Stimulated activated CD4-positive, alpha-beta T cell treated with anti-CD3 and anti-CD28 coated beads, Interleukin-12 subunit alpha, Interleukin-12 subunit beta, amount 100 ng/mL, for 4 hours (primary cell): ENCODE results near the gene IGFBP4.

Experiments
- DNase-seq: peaks from one replicate; pipeline ENCODE4 v3.0.0-alpha.2; 2020

Gene IGFBP4

GRCh38 chr17:40472733-40473452 lies 29.6 kb downstream of the IGFBP4 start:
- DNase-seq: no peak

- DNase-seq: no peak
Measured at GRCh38 chr17:40473573-40474365, 30.5 kb downstream of the IGFBP4 start.

GRCh38 chr17:40474419-40475002 lies 31.3 kb downstream of the IGFBP4 start:
- DNase-seq: no peak

- DNase-seq: no peak
Measured at GRCh38 chr17:40475234-40475908, 32.1 kb downstream of the IGFBP4 start.

GRCh38 chr17:40477796-40478195 lies 34.5 kb downstream of the IGFBP4 start:
- no peak for DNase-seq

GRCh38 chr17:40478486-40478885 lies 35.2 kb downstream of the IGFBP4 start:
- no peak for DNase-seq

GRCh38 chr17:40479754-40480480 lies 36.7 kb downstream of the IGFBP4 start:
- no peak for DNase-seq

GRCh38 chr17:40480501-40481003 lies 37.3 kb downstream of the IGFBP4 start:
- peak; percentile 70 for DNase-seq

- DNase-seq: no peak
Measured at GRCh38 chr17:40481106-40481505, 37.9 kb downstream of the IGFBP4 start.

GRCh38 chr17:40482722-40483121 lies 39.5 kb downstream of the IGFBP4 start:
- no peak for DNase-seq

- DNase-seq: no peak
Measured at GRCh38 chr17:40483679-40484078, 40.4 kb downstream of the IGFBP4 start.

GRCh38 chr17:40484285-40484972 lies 41.2 kb downstream of the IGFBP4 start:
- DNase-seq: no peak

GRCh38 chr17:40484973-40485530 lies 41.8 kb downstream of the IGFBP4 start:
- DNase-seq: no peak

- DNase-seq: no peak
Measured at GRCh38 chr17:40485851-40486521, 42.7 kb downstream of the IGFBP4 start.

GRCh38 chr17:40486522-40487370 lies 43.5 kb downstream of the IGFBP4 start:
- DNase-seq: no peak

GRCh38 chr17:40487371-40488020 lies 44.2 kb downstream of the IGFBP4 start:
- DNase-seq: no peak

GRCh38 chr17:40490289-40490853 lies 47.1 kb downstream of the IGFBP4 start:
- DNase-seq: no peak

- DNase-seq: no peak
Measured at GRCh38 chr17:40490982-40491381, 47.7 kb downstream of the IGFBP4 start.

- no peak for DNase-seq
Measured at GRCh38 chr17:40491486-40491885, 48.2 kb downstream of the IGFBP4 start.
